Measurements from ENCODE around the gene HOXA11. TPM values are rescaled to one million over a fixed set of nuclear protein-coding genes. Genes with fewer than 3 reads are reported as not detected.

Gene HOXA11
- total RNA-seq, 2 experiments from 2014 or later: not detected

Small RNA genes within 50 kb of the gene (microRNA-seq; reads per million reads assigned to microRNA genes)
- not detected for gene MIR196B (ENCODE audit: borderline replicate concordance)

Small RNA genes within 50 kb of the gene (small RNA-seq; reads per million reads assigned to genes)
- not detected for gene AC004080.5
- gene RF02140: not detected
- not detected for gene RF02141

Other genes starting within 250 kb of the HOXA11 start
- gene HOXA1, start 89.2 kb downstream of the HOXA11 start, total RNA-seq (2014; rRNA removed; shearing (Covaris generic)): 1.6 and 3.0 TPM in 2 replicates
- gene HOXA1, start 89.2 kb downstream of the HOXA11 start, total RNA-seq (2022): 7.2 and 8.2 TPM in 2 replicates
- 0.25 TPM in 1 of 2 replicates, not detected in the other for gene HOXA2, start 82.5 kb downstream of the HOXA11 start, total RNA-seq (2014; rRNA removed; shearing (Covaris generic))
- gene HOXA2, start 82.5 kb downstream of the HOXA11 start, total RNA-seq (2022): 0.42 TPM in 1 of 2 replicates, not detected in the other
- gene HOXA4, start 54.5 kb downstream of the HOXA11 start, total RNA-seq (2014; rRNA removed; shearing (Covaris generic)): 0.75 TPM in 1 of 2 replicates, not detected in the other
- gene HOXA4, start 54.5 kb downstream of the HOXA11 start, total RNA-seq (2022): 1.6 and 2.0 TPM in 2 replicates
- gene HOXA5, start 41.6 kb downstream of the HOXA11 start, total RNA-seq (2014; rRNA removed; shearing (Covaris generic)): 3.4 and 17.5 TPM in 2 replicates
- gene HOXA5, start 41.6 kb downstream of the HOXA11 start, total RNA-seq (2022): 7.4 and 7.9 TPM in 2 replicates
- gene HOXA6, start 37.5 kb downstream of the HOXA11 start, total RNA-seq (2014; rRNA removed; shearing (Covaris generic)): 4.1 and 6.7 TPM in 2 replicates
- gene HOXA6, start 37.5 kb downstream of the HOXA11 start, total RNA-seq (2022): 10.2 and 12.0 TPM in 2 replicates
- 0.41 TPM in 1 of 2 replicates, not detected in the other for gene HOXA3, start 32.6 kb downstream of the HOXA11 start, total RNA-seq (2014; rRNA removed; shearing (Covaris generic))
- 2.6 and 2.7 TPM in 2 replicates for gene HOXA3, start 32.6 kb downstream of the HOXA11 start, total RNA-seq (2022)
- gene HOXA7, start 28.6 kb downstream of the HOXA11 start, total RNA-seq (2014; rRNA removed; shearing (Covaris generic)): 4.1 and 6.0 TPM in 2 replicates
- 0.42 and 1.2 TPM in 2 replicates for gene HOXA7, start 28.6 kb downstream of the HOXA11 start, total RNA-seq (2022)
- not detected in 2 replicates for gene HOXA9, start 19.7 kb downstream of the HOXA11 start, total RNA-seq (2014; rRNA removed; shearing (Covaris generic))
- not detected in 2 replicates for gene HOXA9, start 19.7 kb downstream of the HOXA11 start, total RNA-seq (2022)
- not detected in 2 replicates for gene HOXA10, start 10.9 kb downstream of the HOXA11 start, total RNA-seq (2014; rRNA removed; shearing (Covaris generic))
- not detected in 2 replicates for gene HOXA10, start 10.9 kb downstream of the HOXA11 start, total RNA-seq (2022)
- 0.15 and 0.54 TPM in 2 replicates for gene HOXA13, start 14.9 kb upstream of the HOXA11 start, total RNA-seq (2014; rRNA removed; shearing (Covaris generic))
- 0.18 and 0.32 TPM in 2 replicates for gene HOXA13, start 14.9 kb upstream of the HOXA11 start, total RNA-seq (2022)
- not detected in 2 replicates for gene EVX1, start 57.6 kb upstream of the HOXA11 start, total RNA-seq (2014; rRNA removed; shearing (Covaris generic))
- not detected in 2 replicates for gene EVX1, start 57.6 kb upstream of the HOXA11 start, total RNA-seq (2022)

Data from OCI-LY7 (cell line).